Cardiac septum (tissue), 1 donor: ENCODE measurements around the gene GSTK1. TPM values are rescaled to one million over a fixed set of nuclear protein-coding genes. Genes with fewer than 3 reads are reported as not detected.
"Not testable (repeated sequence)": the region's sequence is repeated elsewhere in the genome, so short reads cannot be mapped to it uniquely, and the experiment has no call there.

ENCODE experiments used
- DNase-seq: peaks from one replicate; pipeline ENCODE4 v3.0.0-alpha.2; 2020; ENCODE audit warnings: low spot score
- intact Hi-C: fragments of 100-400 bp; cut with DNase I; formaldehyde crosslinking; loops from one replicate; pipeline ENCODE4 v1.14.0; 2022
- total RNA-seq: library from RNA; stranded (reverse); fragmentation: NEBNext Ultra II Directional; extraction: Animal tissue kit (Norgen Biotek cat#: 25700); gene quantifications from one replicate; pipeline ENCODE4 v1.2.1, GENCODE V29; 2021
- donor health status: DM: no; HTN: no; CAD: no.

GSTK1 gene
- total RNA-seq, 1 donor from 2014 or later = 208 TPM

DNA sequence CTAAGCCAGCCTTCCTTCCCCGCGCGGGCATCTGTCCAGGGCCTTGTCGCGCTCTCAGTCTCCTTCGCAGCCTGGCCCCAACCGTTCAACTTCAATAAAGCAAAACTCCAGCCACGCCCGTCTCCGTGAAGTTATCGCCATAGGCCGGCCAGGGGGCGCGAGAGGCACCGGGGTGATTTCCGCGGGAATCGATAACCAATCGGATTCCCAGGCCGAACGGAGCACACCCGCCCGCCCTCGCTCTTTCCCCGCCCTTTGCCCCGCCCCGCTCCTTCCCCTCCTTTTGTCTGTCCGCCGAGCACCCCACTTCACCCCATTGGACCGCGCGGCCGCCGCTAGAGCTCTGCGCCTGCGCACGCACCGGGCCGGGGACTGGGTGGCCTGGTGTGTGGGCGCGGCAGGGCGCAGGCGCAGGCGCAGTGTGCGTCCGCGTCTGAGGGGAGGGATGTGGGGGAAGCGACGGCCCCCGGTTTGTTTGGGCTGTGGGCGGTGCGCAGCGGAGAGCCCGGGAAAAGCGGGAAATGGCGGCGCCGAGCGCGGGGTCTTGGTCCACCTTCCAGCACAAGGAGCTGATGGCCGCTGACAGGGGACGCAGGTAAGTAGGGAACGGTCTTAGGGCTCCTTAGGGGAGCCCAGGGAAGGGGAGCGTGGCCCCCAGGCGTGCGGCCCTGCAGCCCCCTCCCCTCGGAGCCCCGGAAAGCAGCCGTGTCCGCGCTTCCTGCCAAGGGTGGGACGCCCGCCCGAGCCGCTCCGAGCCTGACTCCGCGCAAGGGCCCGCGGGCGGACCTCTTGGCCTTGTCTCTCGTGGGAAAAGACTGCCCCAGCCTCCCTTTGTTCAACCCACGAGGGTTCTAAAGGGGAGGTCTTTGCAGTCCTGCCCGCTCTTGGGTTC is 24.9 kb downstream of the GSTK1 start, which contains the start of gene CASP2:
Gene CASP2 (plus strand): TSS at position 417 of the 892 bp plus-strand sequence. CDS start 105 bp downstream, at position 522.
- intact Hi-C loops = loop anchor here (2.0 to 5.0 kb wide), 2 partner anchors 25 to 94 kb away; partner anchors contain the start of genes GSTK1 and ZYX
- peak; percentile 99 for DNase-seq

GRCh38 chr7:143288836-143289235 is 25.6 kb downstream of the GSTK1 start:
- intact Hi-C loops = loop anchor here (2.0 to 5.0 kb wide), 2 partner anchors 26 to 93 kb away; partner anchors contain the start of genes GSTK1 and ZYX

GRCh38 chr7:143289421-143289820 is 26.2 kb downstream of the GSTK1 start:
- intact Hi-C loops = loop anchor here (2.0 to 5.0 kb wide), 2 partner anchors 27 to 93 kb away; partner anchors contain the start of genes GSTK1 and ZYX
- no peak for DNase-seq

More at GRCh38 chr7:143288836-143289235, 25.6 kb downstream of the GSTK1 start:
- no peak for DNase-seq

DNA sequence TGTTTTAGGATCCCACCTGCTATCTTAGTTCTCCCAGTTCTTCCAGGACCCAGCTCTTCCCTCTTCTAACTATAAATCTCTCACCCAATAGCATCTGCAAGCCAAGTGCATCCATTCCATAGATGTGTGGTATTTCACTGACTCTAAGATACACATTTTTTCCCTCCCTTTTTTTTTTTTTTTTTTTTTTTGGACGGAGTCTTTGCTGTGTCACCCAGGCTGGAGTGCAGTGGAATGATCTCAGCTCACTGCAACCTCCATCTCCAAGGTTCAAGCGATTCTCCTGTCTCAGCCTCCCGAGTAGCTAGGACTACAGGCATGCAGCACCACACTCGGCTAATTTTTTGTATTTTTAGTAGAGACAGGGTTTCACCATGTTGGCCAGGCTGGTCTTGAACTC is 26.6 kb downstream of the GSTK1 start:
- not testable (repeated sequence) for DNase-seq
- intact Hi-C loops = loop anchor here (2.0 to 5.0 kb wide), 2 partner anchors 27 to 92 kb away; partner anchors contain the start of genes GSTK1 and ZYX

DNA sequence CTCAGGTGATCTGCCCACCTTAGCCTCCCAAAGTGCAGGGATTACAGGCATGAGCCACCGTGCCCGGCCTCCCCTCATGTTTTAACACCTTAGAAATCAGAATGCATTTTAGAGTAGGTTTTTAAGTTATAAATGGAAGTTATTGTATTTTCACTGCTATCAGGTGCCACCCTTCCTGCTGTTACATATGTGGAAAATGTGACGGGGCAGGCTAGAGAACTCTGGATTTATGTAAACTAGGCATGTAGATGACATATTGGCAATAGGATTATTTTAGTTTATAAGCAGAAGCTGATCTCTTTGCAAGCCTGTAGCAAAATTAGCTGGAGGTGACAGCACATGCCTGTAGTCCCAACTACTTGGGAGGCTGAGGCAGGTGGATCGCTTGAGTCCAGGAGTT is 27.1 kb downstream of the GSTK1 start:
- intact Hi-C loops = no loop called here
- DNase-seq = no peak

GRCh38 chr7:143292876-143293275 is 29.6 kb downstream of the GSTK1 start:
- no peak for DNase-seq
- intact Hi-C loops = no loop called here

GRCh38 chr7:143295870-143296269 is 32.6 kb downstream of the GSTK1 start:
- no peak for DNase-seq
- intact Hi-C loops = no loop called here

DNA sequence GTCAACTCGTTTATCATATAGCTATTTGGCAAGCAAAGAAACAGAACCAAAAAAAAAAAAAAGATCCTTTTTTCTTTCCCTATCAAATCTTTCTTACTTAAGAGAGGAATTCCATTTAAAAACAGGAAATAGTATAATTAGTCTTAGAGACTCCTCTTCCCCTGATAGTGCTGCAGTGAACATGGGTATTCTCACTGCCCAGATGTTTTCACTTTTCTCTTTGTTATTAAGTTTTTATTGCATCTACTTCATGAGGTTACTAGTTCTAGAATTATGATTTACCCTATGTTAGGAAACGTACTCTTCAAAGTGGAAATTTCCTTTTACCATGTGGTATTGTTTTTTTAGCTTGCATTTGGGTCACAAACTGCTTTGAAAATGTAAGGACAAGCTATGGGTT is 33.4 kb downstream of the GSTK1 start:
- intact Hi-C loops = no loop called here
- DNase-seq = no peak

- intact Hi-C loops = no loop called here
- no peak for DNase-seq
Measured at GRCh38 chr7:143299346-143299745, 36.1 kb downstream of the GSTK1 start.

DNA sequence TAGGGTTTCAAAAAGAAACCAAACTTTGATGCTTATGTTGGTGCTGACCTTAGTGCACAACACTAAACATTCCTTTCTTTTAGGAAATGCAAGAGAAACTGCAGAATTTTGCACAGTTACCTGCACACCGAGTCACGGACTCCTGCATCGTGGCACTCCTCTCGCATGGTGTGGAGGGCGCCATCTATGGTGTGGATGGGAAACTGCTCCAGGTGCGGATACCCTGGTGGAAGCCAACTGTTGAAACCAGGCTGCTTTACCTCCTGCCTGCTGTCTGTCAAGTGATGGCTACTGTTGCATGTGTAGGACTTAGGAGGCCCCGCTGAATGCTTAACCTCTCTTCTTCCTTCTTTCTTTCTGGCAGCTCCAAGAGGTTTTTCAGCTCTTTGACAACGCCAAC is 36.6 kb downstream of the GSTK1 start:
- DNase-seq = no peak
- intact Hi-C loops = loop anchor here (5.0 kb wide), 1 partner anchor 38 kb away; the partner anchor contains the start of gene GSTK1

- no peak for DNase-seq
- intact Hi-C loops = loop anchor here (5.0 kb wide), 1 partner anchor 39 kb away; the partner anchor contains the start of gene GSTK1
Measured at GRCh38 chr7:143300959-143301935, 38.0 kb downstream of the GSTK1 start.

DNA sequence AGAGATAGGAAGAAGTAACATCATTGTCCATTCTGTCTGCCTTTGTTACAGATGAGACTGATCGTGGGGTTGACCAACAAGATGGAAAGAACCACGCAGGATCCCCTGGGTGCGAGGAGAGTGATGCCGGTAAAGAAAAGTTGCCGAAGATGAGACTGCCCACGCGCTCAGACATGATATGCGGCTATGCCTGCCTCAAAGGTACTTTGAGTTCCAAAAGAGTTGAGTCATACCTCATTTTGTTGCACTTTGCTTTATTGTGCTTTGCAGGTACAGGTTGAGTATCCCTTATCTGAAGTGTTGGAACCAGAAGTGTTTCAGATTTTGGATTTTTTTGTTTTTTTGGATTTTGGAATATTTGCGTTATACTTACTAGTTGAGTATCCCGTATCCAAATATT is 40.5 kb downstream of the GSTK1 start:
- intact Hi-C loops = loop anchor here (5.0 kb wide), 1 partner anchor 41 kb away; the partner anchor contains the start of gene GSTK1
- DNase-seq = no peak

DNA sequence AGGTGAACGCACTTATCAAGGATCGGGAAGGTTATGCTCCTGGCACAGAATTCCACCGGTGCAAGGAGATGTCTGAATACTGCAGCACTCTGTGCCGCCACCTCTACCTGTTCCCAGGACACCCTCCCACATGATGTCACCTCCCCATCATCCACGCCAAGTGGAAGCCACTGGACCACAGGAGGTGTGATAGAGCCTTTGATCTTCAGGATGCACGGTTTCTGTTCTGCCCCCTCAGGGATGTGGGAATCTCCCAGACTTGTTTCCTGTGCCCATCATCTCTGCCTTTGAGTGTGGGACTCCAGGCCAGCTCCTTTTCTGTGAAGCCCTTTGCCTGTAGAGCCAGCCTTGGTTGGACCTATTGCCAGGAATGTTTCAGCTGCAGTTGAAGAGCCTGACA is 41.7 kb downstream of the GSTK1 start:
- no peak for DNase-seq
- intact Hi-C loops = loop anchor here (1.0 to 5.0 kb wide), 3 partner anchors 43 to 112 kb away; partner anchors contain the start of gene GSTK1

GRCh38 chr7:143305423-143306070 is 42.3 kb downstream of the GSTK1 start:
- intact Hi-C loops = loop anchor here (1.0 to 5.0 kb wide), 2 partner anchors 65 to 112 kb away; no protein-coding TSS in a partner anchor
- peak; percentile 86 for DNase-seq

DNA sequence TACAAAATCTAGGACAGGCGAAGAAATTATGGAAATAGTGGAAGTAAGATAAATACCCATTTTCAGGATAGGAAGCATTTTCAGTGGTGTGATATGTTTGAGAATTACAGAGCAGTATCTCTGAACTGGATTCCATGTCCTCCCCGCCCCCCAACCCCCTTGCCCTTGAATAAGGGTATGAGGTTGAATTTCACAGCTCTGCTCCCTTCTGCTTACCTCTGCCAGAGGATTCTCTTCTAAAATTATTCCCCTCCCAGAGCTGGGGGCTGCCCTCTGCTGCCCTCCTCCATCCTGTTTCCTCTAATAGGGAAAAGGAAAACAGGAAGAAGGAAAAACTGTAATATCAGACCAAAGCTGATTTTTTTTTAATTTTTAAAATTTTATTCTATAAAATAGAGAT is 45.4 kb downstream of the GSTK1 start:
- intact Hi-C loops = loop anchor here (5.0 kb wide), 1 partner anchor 109 kb away; no protein-coding TSS in a partner anchor
- no peak for DNase-seq

DNA sequence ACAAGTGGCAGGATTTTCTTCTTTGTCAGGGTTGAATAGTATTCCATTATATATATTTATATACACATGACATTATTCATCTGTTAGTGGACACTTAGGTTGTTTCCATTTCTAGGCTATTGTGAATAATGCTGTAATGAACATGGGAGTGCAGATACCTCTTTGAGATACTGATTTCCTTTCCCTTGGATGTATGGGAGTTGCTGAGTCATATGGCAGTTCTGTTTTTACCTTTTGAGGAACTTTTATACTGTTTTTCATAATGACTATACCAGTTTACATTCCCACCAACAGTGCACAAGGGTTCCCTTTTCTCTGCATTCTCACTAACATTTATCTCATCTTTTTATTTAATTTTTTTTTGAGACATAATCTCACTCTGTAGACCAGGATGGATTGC is 50.9 kb downstream of the GSTK1 start:
- intact Hi-C loops = no loop called here
- no peak for DNase-seq

GRCh38 chr7:143315776-143316175 is 52.5 kb downstream of the GSTK1 start, which contains the start of gene CLCN1:
Gene CLCN1, plus strand, starts transcription at chr7:143316111. Its CDS starts 102 bp downstream, at chr7:143316213.
- no peak for DNase-seq
- intact Hi-C loops = no loop called here

DNA sequence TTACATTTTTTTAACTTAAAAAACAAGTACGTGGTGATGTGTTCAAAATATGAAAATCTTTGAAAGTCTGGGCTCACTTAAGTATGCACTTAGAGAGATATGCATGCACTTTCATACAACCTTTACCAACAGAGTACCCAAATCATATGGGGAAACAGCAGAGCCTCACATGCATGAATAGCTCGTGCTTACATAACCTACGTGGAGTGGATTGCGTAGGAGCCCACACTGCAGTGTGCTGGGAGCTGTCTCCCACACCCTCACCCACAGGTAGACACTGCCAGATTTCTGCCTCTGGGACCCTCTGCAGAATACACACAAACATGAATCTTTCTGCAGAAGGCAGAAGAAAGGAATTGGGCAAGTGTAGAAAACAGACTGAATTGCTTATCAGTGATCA is 53.3 kb downstream of the GSTK1 start:
- DNase-seq = no peak
- intact Hi-C loops = no loop called here

GRCh38 chr7:143318661-143319060 is 55.4 kb downstream of the GSTK1 start:
- no peak for DNase-seq
- intact Hi-C loops = no loop called here
